H9 (cell line): ENCODE measurements around the gene UNC13D. TPM values are rescaled to one million over a fixed set of nuclear protein-coding genes. Genes with fewer than 3 reads are reported as not detected.

ENCODE experiments used
- DNase-seq: peaks from one replicate; pipeline ENCODE4 v3.0.0-alpha.2; 2017
- H2AFZ ChIP-seq: one replicate; pipeline ENCODE4 v1.6.1; 2013; ENCODE audit warnings: mild to moderate bottlenecking, low read length, control low read depth, moderate library complexity
- H2AK5ac ChIP-seq: 2 replicates; pipeline ENCODE4 v1.6.1; 2013; ENCODE audit warnings: low read length, control low read depth, mixed read lengths; ENCODE audit not compliant: insufficient read length
- H2BK120ac ChIP-seq: one replicate; pipeline ENCODE4 v1.6.1; 2013; ENCODE audit warnings: low read depth, mild to moderate bottlenecking, low read length, control low read depth, inconsistent platforms; ENCODE audit not compliant: poor library complexity, severe bottlenecking
- H2BK12ac ChIP-seq: 2 replicates; pipeline ENCODE4 v1.6.1; 2013; ENCODE audit warnings: low read length, control low read depth, mixed read lengths, low read depth; ENCODE audit not compliant: insufficient read length
- H2BK15ac ChIP-seq: 2 replicates; pipeline ENCODE4 v1.6.1; 2013; ENCODE audit warnings: low read depth, low read length, control low read depth
- H2BK20ac ChIP-seq: one replicate; pipeline ENCODE4 v1.6.1; 2013; ENCODE audit warnings: low read depth, mild to moderate bottlenecking, low read length, control low read depth, inconsistent platforms; ENCODE audit not compliant: poor library complexity, severe bottlenecking
- H2BK5ac ChIP-seq: 2 replicates; pipeline ENCODE4 v1.6.1; 2013; ENCODE audit warnings: low read length, control low read depth, mixed read lengths; ENCODE audit not compliant: insufficient read length
- H3K14ac ChIP-seq: 2 replicates; pipeline ENCODE4 v1.6.1; 2013; ENCODE audit warnings: low read length, control low read depth; ENCODE audit not compliant: insufficient read depth
- H3K18ac ChIP-seq: 2 replicates; pipeline ENCODE4 v1.6.1; 2013; ENCODE audit warnings: low read depth, mild to moderate bottlenecking, mixed read lengths, low read length, control low read depth; ENCODE audit not compliant: insufficient read length
- H3K23ac ChIP-seq: 2 replicates; pipeline ENCODE4 v1.6.1; 2013; ENCODE audit warnings: low read length, control low read depth, mixed read lengths, low read depth; ENCODE audit not compliant: insufficient read length
- H3K23me2 ChIP-seq: 2 replicates; pipeline ENCODE4 v1.6.1; 2013; ENCODE audit warnings: low read depth, mild to moderate bottlenecking, mixed read lengths, low read length, control low read depth; ENCODE audit not compliant: insufficient read length, poor library complexity, severe bottlenecking
- H3K27ac ChIP-seq: 2 replicates; pipeline ENCODE4 v1.5.1; 2013; ENCODE audit warnings: low read length, control low read depth, mixed read lengths, low read depth; ENCODE audit not compliant: insufficient read length
- H3K27me3 ChIP-seq: 2 replicates; pipeline ENCODE4 v1.6.1; 2013; ENCODE audit warnings: low read length, control low read depth, inconsistent platforms; ENCODE audit not compliant: insufficient read depth
- H3K4ac ChIP-seq: 2 replicates; pipeline ENCODE4 v1.6.1; 2013; ENCODE audit warnings: low read depth, mild to moderate bottlenecking, control low read depth, inconsistent platforms, low read length, moderate library complexity
- H3K4me1 ChIP-seq: 2 replicates; pipeline ENCODE4 v1.6.1; 2013; ENCODE audit warnings: low read length, control low read depth, inconsistent platforms; ENCODE audit not compliant: insufficient read depth
- H3K4me2 ChIP-seq: 2 replicates; pipeline ENCODE4 v1.6.1; 2013; ENCODE audit warnings: low read length, control low read depth, mixed read lengths; ENCODE audit not compliant: insufficient read length, insufficient read depth
- H3K56ac ChIP-seq: 2 replicates; pipeline ENCODE4 v1.6.1; 2013; ENCODE audit warnings: low read depth, mild to moderate bottlenecking, mixed read lengths, low read length, control low read depth; ENCODE audit not compliant: insufficient read length
- H3K79me1 ChIP-seq: 2 replicates; pipeline ENCODE4 v1.6.1; 2013; ENCODE audit warnings: low read depth, mild to moderate bottlenecking, moderate library complexity, low read length, control low read depth, inconsistent platforms; ENCODE audit not compliant: insufficient read depth, poor library complexity, severe bottlenecking
- H3K79me2 ChIP-seq: 2 replicates; pipeline ENCODE4 v1.6.1; 2013; ENCODE audit warnings: low read length, control low read depth, inconsistent platforms; ENCODE audit not compliant: insufficient read depth
- H3K9ac ChIP-seq: 2 replicates; pipeline ENCODE4 v1.6.1; 2013; ENCODE audit warnings: low read length, control low read depth, mixed read lengths; ENCODE audit not compliant: insufficient read length; ENCODE audit errors: extremely low read depth
- H3K9me3 ChIP-seq: one replicate; pipeline ENCODE4 v1.6.1; 2013; ENCODE audit warnings: low read depth, low read length, inconsistent platforms; ENCODE audit not compliant: control insufficient read depth
- H3T11ph ChIP-seq: one replicate; pipeline ENCODE4 v1.6.1; 2013; ENCODE audit warnings: mild to moderate bottlenecking, low read length, control low read depth, inconsistent platforms
- H4K20me1 ChIP-seq: one replicate; pipeline ENCODE4 v1.6.1; 2013; ENCODE audit not compliant: control insufficient read depth, insufficient read length, insufficient read depth
- H4K5ac ChIP-seq: 2 replicates; pipeline ENCODE4 v1.6.1; 2013; ENCODE audit warnings: low read depth, mild to moderate bottlenecking, mixed read lengths, low read length, control low read depth; ENCODE audit not compliant: insufficient read length
- H4K8ac ChIP-seq: replicated peaks from 2 replicates; pipeline ENCODE4 v1.6.1; 2013; ENCODE audit warnings: low read length, control low read depth, mixed read lengths, low read depth; ENCODE audit not compliant: insufficient read length
- H4K91ac ChIP-seq: 2 replicates; pipeline ENCODE4 v1.6.1; 2013; ENCODE audit warnings: low read depth, mild to moderate bottlenecking, moderate library complexity, mixed read lengths, low read length, control low read depth; ENCODE audit not compliant: insufficient read length
- H3K27ac Mint-ChIP-seq, 3 experiments: 2 replicates in 2 of 3; 3 replicates in 1 of 3; pipeline ENCODE4 v1.8.0; 2020 to 2021; ENCODE audit warnings: mixed read lengths in 3 of 3, mild to moderate bottlenecking in 1 of 3, moderate library complexity in 1 of 3
- H3K27me3 Mint-ChIP-seq: 2 replicates; pipeline ENCODE4 v1.8.0; 2021; ENCODE audit warnings: low read depth, mild to moderate bottlenecking, moderate library complexity, mixed read lengths
- H3K36me3 Mint-ChIP-seq, 3 experiments: 2 replicates in 2 of 3; 3 replicates in 1 of 3; pipeline ENCODE4 v1.8.0; 2020 to 2021; ENCODE audit warnings: low read depth in 3 of 3, mixed read lengths in 3 of 3; ENCODE audit not compliant: insufficient read depth in 1 of 3
- H3K4me1 Mint-ChIP-seq, 2 experiments: 2 replicates each; pipeline ENCODE4 v1.8.0; 2020; ENCODE audit warnings: mixed read lengths in 2 of 2
- H3K4me3 Mint-ChIP-seq, 2 experiments: 2 replicates in 1 of 2; 3 replicates in 1 of 2; pipeline ENCODE4 v1.8.0; 2020 to 2021; ENCODE audit warnings: mild to moderate bottlenecking in 2 of 2, mixed read lengths in 2 of 2, moderate library complexity in 1 of 2
- H3K9me3 Mint-ChIP-seq, 2 experiments: 2 replicates in 1 of 2; 3 replicates in 1 of 2; pipeline ENCODE4 v1.8.0; 2020; ENCODE audit warnings: mild to moderate bottlenecking in 2 of 2, mixed read lengths in 2 of 2, moderate library complexity in 1 of 2
- WGBS: extraction: QIAGEN DNeasy Blood & Tissue Kit; methylation state at CpG from one replicate; pipeline ENCODE4 v1.1.7; 2013; ENCODE audit warnings: missing lambda C conversion rate, low lambda C conversion rate, mixed read lengths; ENCODE audit not compliant: insufficient read length; ENCODE audit errors: extremely low coverage; 5-methylcytosine and 5-hydroxymethylcytosine counted together
- total RNA-seq: library from RNA; stranded (reverse); gene quantifications from 2 replicates; pipeline ENCODE4 v1.2.1, GENCODE V29; 2021
- TF ChIP-seq, protein P1 (sequence below): fragments of 200-600 bp; sonication (generic); conservative IDR thresholded peaks from 3 replicates; pipeline ENCODE4 v1.8.0; 2021; ENCODE audit warnings: antibody characterized with exemption, mild to moderate bottlenecking

UNC13D gene
- total RNA-seq, 1 experiment from 2014 or later: 6.3 TPM

DNA sequence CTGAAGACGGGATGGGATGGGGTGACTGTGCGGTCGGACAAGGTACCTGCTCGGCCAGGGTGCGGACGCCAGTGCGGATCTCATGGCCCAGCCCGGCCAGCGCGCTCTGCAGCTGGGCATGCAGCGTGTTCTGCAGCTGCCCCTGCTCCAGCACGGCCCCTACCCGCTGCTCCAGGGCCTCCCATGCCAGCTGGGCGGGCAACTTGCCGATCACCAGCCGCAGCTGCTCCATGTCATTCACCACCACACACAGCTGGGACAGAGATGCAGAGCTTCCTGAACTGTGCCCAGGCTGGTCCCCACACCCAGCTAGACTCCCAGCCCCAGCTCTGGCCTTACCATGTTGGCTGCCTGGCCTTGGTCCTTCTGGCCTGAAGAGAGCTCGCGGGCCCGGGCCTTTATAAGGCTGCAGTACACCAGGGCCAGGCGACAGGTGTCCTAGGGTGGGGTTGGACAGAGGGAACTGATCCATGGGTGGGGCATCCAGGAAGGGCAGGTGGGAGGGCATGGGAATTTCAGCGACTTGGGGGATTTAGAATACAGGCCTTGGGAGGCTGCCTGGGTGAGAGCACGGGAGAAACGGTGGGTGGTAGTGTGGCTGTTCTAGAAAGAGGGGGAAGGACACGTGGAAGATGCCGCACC lies 9.8 kb downstream of the UNC13D start:
- Histone ChIP-seq H2BK20ac (no peak overlapping the region), H4K20me1 (no peaks in the 10 kb centered on the region), H3K4me2 (no peak overlapping the region), H3T11ph (no peak overlapping the region), H3K56ac (no peak overlapping the region), H3K23ac (no peak overlapping the region), H3K4ac (no peak overlapping the region), H2AK5ac (no peak overlapping the region), H2BK5ac (no peak overlapping the region), H3K18ac (no peak overlapping the region), H3K4me1 (peaks cover 5% of the 10 kb centered on the region; the same call in 1 of the 2 replicates), H3K79me1 (no peaks in the 10 kb centered on the region), H4K91ac (no peak overlapping the region), H3K27me3 (no peaks in the 10 kb centered on the region), H2BK15ac (no peak overlapping the region), H3K14ac (no peak overlapping the region; the same call in 1 of the 2 replicates), H3K9ac (no peak overlapping the region), H3K79me2 (no peaks in the 10 kb centered on the region), H3K23me2 (no peaks in the 10 kb centered on the region), H4K8ac (no peak overlapping the region), H3K27ac (no peak overlapping the region), H3K9me3 (no peaks in the 10 kb centered on the region), H2BK120ac (no peak overlapping the region), H2BK12ac (no peak overlapping the region), H4K5ac (no peak overlapping the region), H2AFZ (no peak overlapping the region)
- TF ChIP-seq, protein P1, sequence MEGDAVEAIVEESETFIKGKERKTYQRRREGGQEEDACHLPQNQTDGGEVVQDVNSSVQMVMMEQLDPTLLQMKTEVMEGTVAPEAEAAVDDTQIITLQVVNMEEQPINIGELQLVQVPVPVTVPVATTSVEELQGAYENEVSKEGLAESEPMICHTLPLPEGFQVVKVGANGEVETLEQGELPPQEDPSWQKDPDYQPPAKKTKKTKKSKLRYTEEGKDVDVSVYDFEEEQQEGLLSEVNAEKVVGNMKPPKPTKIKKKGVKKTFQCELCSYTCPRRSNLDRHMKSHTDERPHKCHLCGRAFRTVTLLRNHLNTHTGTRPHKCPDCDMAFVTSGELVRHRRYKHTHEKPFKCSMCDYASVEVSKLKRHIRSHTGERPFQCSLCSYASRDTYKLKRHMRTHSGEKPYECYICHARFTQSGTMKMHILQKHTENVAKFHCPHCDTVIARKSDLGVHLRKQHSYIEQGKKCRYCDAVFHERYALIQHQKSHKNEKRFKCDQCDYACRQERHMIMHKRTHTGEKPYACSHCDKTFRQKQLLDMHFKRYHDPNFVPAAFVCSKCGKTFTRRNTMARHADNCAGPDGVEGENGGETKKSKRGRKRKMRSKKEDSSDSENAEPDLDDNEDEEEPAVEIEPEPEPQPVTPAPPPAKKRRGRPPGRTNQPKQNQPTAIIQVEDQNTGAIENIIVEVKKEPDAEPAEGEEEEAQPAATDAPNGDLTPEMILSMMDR: no peak
- WGBS: no CpG with 5 or more reads among the region's 25 CpGs
- DNase-seq: no peak
- Mint-ChIP-seq H3K36me3 (no peaks in the 10 kb centered on the region), H3K27ac (peak overlapping the region in 1 of 3 experiments; percentile 85; a peak in 1 of 7 replicates), H3K27me3 (no peaks in the 10 kb centered on the region), H3K4me3 (no peak overlapping the region), H3K9me3 (no peaks in the 10 kb centered on the region), H3K4me1 (peaks cover 18 to 35% of the 10 kb centered on the region in 2 experiments)
